C4-2B (cell line): Measurements from ENCODE around the gene PRR36.
A peak's percentile ranks its signal among the peaks of the same experiment; 100 is the strongest.

ENCODE experiments used
- H3K27ac ChIP-seq: fragments of 450-650 bp; 2 replicates; pipeline ENCODE4 v1.5.1; 2017
- ZFX ChIP-seq: fragments of 450-650 bp; IDR thresholded peaks from 2 replicates; pipeline ENCODE4 v1.6.1; 2017
- TF ChIP-seq, protein P1 (sequence below): fragments of 450-650 bp; conservative IDR thresholded peaks from 2 replicates; pipeline ENCODE4 v1.5.1; 2017; ENCODE audit warnings: mild to moderate bottlenecking

Gene PRR36

DNA sequence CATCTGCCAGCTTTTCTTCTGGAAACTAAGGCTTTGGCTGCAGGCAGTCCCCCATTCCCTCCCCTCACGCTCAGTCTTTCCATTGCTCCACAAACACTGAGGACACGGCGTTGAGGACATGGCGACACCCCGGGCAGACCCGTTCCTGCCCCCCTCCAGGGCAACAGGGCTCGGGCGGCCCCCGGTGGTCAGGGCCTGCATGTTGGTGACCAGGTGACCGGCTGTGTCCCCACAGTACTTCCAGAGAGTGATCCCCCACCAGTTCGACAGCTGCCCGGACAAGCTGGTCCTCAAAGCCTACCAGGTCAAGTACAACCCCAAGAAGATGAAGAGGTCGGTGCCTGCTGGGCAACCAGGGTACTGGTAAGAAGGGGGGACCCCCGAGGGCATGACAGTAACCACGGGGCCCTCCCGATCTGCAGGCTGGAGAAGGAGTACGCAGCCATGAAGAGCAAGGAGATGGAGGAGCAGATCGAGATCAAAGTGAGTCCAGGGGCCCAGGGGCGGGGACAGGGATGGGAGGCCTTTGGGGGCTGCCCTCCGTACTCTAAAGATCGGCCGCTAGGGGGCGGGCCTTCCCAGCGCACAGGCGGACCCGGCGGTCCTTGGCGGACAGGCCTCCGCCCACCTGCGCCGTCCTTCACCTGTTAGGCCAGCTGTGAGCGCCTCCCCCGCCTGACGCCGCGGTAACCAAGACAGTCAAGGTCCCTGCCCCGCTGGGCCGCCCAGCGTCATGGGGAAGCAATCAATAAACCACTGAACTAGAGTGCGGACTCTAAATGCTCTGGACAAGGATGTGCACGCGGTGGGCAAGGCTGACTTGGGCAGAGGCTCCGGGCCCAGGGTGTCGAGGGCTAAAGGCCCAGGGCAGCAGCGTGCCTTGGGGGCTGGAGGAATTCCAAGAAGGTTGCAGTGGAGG is 21.1 kb downstream of the PRR36 start:
- H3K27ac ChIP-seq: no peak overlapping the region
- TF ChIP-seq ZFX: no peak
- TF ChIP-seq, protein P1, sequence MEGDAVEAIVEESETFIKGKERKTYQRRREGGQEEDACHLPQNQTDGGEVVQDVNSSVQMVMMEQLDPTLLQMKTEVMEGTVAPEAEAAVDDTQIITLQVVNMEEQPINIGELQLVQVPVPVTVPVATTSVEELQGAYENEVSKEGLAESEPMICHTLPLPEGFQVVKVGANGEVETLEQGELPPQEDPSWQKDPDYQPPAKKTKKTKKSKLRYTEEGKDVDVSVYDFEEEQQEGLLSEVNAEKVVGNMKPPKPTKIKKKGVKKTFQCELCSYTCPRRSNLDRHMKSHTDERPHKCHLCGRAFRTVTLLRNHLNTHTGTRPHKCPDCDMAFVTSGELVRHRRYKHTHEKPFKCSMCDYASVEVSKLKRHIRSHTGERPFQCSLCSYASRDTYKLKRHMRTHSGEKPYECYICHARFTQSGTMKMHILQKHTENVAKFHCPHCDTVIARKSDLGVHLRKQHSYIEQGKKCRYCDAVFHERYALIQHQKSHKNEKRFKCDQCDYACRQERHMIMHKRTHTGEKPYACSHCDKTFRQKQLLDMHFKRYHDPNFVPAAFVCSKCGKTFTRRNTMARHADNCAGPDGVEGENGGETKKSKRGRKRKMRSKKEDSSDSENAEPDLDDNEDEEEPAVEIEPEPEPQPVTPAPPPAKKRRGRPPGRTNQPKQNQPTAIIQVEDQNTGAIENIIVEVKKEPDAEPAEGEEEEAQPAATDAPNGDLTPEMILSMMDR: peak; percentile 97

DNA sequence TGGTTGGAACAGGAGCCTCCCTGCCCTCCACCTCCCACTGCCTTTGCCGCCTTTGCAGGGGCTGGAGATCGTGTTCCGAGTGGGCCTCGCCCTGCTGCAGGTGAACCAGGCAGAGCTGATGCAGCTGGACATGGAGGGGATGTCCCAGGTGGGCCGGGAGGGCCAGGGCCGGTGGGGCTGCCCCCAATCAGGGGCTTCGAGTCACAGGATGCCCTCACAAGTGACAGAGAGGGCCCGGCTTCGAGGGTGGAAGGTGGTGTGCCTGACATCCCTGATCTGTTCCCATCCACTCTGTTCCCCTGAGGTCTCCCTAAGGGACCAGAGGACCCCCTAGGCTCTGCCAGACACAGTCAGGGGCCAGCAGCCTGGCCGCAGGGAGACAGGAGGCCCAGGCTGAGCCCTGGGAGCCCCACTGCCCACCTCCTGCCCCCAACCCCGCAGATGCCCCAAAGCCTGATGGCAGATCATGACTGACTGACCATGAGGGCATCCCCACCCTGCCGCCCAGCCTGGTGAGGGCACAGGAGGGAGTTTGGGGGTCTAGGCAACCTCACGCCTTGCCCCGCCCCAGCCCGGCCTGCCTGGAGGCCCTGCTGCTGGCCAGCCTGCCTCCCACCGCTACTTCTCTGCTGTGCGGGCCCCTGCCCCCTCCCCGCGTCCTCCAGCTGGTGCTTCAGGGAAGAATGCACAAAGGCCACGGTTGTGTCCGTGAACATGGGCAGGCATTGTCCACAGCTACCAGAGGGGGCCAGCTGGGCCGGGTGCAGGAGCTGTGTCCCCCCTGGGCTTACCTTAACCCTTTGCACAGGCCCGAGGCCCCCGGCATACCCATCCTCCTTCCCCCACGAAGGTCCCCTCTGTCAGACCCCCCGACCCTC is 22.3 kb downstream of the PRR36 start:
- TF ChIP-seq, protein P1: no peak
- no peak for TF ChIP-seq ZFX
- no peak overlapping the region for H3K27ac ChIP-seq

GRCh38 chr19:7850945-7851622 is 23.1 kb downstream of the PRR36 start:
- no peak overlapping the region for H3K27ac ChIP-seq
- TF ChIP-seq ZFX: no peak
- TF ChIP-seq, protein P1: no peak

DNA sequence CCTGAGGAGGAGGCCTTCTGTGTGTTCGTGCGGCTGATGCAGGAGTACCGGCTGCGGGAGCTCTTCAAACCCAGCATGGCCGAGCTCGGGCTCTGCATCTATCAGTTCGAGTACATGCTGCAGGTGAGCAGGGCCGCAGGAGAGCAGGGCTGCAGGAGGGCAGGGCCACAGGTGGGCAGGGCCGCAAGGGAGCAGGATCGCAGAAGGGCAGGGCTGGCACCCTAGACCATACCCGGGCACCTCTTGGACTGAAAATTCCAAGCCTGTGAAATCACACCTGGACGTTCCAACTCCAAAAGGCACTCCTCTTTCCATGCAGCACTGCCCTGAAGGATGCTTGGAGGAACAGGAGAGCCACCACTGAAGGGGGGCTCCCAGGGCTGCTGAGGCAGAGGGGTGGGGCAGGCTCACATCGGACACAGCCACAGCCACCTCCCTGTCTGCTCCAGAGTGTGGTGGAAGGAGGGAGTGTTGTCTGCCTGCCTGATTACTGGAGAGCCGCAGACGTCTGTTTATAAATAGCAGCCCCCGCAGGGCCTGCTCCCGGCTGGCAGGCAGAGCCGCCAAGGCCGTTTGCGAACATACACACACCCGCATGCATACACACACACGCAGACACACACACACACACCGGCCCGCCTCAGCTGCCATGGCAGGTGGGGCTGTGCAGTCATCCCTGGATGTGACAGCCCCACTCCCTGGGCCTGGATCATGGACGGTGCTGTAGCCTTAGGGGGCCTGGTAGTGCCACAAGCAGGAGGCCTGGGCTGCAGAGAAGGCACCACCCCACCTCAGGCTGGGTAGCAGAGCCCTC is 24.0 kb downstream of the PRR36 start:
- H3K27ac ChIP-seq: no peak overlapping the region
- no peak for TF ChIP-seq ZFX

- TF ChIP-seq, protein P1: no peak
- no peak for TF ChIP-seq ZFX
- no peak overlapping the region for H3K27ac ChIP-seq
Measured at GRCh38 chr19:7849631-7849999, 24.6 kb downstream of the PRR36 start.

DNA sequence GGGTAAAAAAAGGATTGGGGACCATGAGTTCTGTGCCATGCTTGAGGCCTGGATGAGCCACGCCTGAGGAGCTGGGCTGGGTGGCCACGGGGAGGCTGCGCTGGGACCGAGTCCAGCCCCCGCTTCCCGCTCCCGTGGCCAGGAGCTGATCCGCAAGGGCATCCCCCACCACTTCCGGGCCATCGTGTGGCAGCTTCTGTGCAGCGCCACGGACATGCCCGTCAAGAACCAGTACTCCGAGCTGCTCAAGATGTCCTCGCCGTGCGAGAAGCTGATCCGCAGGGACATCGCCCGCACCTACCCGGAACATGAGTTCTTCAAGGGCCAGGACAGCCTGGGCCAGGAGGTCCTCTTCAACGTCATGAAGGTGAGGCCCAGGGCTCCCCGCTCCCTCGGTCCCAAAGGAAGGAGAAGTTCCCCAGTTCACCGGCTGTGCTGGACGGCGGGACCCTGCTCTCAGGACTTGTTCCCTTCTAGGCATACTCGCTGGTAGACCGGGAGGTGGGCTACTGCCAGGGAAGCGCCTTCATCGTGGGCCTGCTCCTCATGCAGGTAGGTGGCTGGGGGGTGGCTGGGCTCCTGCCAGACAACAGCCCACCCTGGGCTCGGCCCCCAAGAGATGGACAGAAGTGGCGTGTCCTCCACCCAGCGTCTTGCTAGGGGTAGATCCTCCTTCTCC is 25.3 kb downstream of the PRR36 start:
- TF ChIP-seq ZFX: no peak
- TF ChIP-seq, protein P1: no peak
- H3K27ac ChIP-seq: no peak overlapping the region

GRCh38 chr19:7847664-7848063 is 26.5 kb downstream of the PRR36 start:
- TF ChIP-seq, protein P1: no peak
- TF ChIP-seq ZFX: no peak

More at GRCh38 chr19:7847664-7848063, 26.5 kb downstream of the PRR36 start:
- no peak overlapping the region for H3K27ac ChIP-seq
